C4-2B (cell line): ENCODE measurements around the gene XRCC6.

ENCODE experiments used
- ZFX ChIP-seq: fragments of 450-650 bp; IDR thresholded peaks from 2 replicates; pipeline ENCODE4 v1.6.1; 2017
- TF ChIP-seq, protein P1 (sequence below): fragments of 450-650 bp; conservative IDR thresholded peaks from 2 replicates; pipeline ENCODE4 v1.5.1; 2017; ENCODE audit warnings: mild to moderate bottlenecking

DNA sequence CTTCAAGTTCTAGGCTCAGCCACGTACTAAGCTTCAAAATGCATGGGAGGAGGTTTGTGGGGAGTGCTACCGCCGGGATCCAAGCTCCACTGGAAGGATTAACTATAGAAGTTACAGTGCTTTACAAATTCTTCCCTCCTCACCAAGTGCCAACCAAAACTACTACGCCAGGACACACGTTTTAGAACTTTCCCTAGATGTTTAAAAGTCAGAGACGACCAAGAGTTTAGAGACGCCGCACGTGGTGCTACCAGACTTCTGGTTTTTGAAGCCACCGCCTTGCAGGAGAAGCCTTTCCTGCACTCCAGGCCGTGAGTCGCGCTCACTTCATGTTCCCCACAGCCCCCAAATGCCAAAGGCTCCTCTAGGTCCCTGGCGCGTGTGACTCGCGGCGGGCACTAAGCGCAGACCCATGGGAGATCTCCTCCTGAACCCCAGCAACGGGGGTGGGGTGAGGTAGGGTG lies 66.8 kb downstream of the XRCC6 start:
- TF ChIP-seq, protein P1, sequence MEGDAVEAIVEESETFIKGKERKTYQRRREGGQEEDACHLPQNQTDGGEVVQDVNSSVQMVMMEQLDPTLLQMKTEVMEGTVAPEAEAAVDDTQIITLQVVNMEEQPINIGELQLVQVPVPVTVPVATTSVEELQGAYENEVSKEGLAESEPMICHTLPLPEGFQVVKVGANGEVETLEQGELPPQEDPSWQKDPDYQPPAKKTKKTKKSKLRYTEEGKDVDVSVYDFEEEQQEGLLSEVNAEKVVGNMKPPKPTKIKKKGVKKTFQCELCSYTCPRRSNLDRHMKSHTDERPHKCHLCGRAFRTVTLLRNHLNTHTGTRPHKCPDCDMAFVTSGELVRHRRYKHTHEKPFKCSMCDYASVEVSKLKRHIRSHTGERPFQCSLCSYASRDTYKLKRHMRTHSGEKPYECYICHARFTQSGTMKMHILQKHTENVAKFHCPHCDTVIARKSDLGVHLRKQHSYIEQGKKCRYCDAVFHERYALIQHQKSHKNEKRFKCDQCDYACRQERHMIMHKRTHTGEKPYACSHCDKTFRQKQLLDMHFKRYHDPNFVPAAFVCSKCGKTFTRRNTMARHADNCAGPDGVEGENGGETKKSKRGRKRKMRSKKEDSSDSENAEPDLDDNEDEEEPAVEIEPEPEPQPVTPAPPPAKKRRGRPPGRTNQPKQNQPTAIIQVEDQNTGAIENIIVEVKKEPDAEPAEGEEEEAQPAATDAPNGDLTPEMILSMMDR, result no peak
- TF ChIP-seq ZFX, result no peak
